GM12864 (cell line): Measurements from ENCODE around the gene DHX40.
A peak's percentile ranks its signal among the peaks of the same experiment; 100 is the strongest.

ENCODE experiments used
- DNase-seq: peaks from one replicate; pipeline ENCODE4 v3.0.0-alpha.2; 2011; ENCODE audit warnings: low read depth
- H3K4me3 ChIP-seq: 2 replicates; pipeline ENCODE4 v1.5.1; 2011; ENCODE audit warnings: mild to moderate bottlenecking, low read depth, low read length, control low read depth
- CTCF ChIP-seq: IDR thresholded peaks from 2 replicates; pipeline ENCODE4 v1.5.1; 2011; ENCODE audit warnings: low read depth, mild to moderate bottlenecking, moderate library complexity, low read length, control low read depth, inconsistent platforms; ENCODE audit errors: missing control alignments

The DHX40 gene

DNA sequence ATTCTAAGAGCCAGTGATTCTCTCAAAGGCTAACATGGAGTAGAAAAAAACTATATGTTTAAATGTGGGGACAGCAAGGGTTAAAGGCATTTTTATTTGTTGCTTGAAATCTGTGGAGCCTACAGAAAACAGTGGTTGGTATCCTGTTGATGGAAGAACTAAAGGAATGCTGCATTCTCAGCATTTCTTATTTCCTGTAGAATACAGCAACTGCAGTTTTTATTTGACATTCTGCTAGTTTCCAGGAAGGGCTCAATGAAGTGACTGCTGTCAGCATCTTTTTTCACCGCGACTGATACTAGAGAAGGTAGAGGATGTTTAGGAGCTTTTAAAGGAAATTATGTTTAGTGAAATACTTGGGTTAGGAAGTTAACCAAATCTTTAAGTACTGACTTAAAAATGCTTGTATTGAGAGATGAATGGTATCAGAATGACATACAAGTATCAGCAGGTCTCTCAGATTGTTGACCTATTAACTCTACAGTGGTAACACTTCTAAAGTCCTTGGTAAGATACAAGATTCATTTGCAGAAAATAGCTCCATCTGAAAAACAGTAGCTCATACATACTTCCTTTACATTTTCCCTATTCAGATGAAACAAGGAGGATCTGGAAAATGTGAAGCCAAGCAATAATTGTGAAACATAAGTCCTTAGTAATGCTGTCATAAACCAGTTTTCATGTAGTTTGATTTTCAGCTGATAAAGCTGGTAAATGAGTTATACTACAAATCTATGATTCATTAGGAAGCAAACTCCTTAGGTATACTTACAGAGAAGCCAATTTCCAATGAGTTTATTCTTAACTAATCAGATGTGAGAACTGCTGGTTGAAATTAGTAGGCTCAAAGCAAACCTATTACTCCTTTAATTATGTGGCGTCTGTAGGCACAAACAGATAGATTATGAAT, 69.5 kb downstream of the DHX40 start:
- DNase-seq = no peak
- no peak overlapping the region for H3K4me3 ChIP-seq
- no peak for TF ChIP-seq CTCF

GRCh38 chr17:59637611-59638310, 72.4 kb downstream of the DHX40 start:
- no peak overlapping the region for H3K4me3 ChIP-seq
- no peak for TF ChIP-seq CTCF
- DNase-seq = no peak

- no peak overlapping the region for H3K4me3 ChIP-seq
- no peak for TF ChIP-seq CTCF
- DNase-seq = no peak
These were observed 73.1 kb downstream of the DHX40 start for GRCh38 chr17:59638553-59638952.

DNA sequence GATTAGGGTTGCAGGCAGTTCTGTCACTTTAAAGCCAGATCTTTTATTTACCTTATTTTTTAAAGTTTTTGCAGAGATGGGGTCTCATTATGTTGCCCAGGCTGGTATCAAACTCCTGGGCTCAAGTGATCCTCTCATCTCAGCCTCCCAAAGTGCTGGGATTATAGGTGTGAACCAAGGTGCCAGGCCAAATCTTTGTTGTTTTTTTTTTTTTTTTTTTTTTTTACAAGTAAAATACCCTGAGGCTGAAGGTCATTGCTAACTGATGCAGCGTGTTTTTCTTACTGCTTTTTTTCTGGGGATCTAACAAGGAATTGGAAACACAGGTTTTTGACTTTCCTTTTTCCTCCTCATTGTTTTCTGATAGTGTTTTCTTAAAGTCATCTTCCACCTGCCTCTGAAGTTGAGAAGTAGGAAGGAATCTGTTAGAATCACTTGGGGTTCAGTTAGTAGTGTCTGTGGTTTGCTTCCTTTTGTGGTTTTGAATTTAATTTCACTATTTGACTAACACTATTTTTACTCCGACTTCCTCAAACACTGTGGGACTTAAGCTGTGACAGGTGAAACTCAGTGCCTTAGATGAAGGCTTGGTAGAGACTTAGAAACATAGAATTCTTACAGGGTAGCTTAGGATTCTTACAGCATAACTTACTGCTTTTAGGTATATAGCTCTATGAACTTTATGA, 76.5 kb downstream of the DHX40 start:
- TF ChIP-seq CTCF = no peak
- peak; percentile 63 for DNase-seq
- H3K4me3 ChIP-seq = no peak overlapping the region

DNA sequence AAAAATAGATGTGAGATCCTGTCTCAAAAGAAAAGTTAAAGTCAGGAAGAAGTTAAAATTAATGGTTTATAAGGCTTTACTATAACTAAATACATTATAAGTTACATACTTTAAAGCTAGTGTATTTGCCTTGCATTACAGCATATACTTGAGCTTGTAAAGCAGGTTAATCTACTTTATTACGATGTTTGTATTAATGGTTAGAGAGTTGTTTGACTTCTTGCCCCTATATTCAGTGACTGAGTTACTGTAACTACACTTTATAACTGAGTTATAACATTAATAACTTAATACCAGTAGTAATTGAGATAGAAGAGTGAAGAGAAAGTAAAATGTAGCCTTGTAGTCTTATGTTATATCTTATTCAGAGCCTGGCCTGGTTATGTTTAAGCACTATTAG, 77.2 kb downstream of the DHX40 start:
- H3K4me3 ChIP-seq = no peak overlapping the region
- DNase-seq = no peak
- no peak for TF ChIP-seq CTCF

DNA sequence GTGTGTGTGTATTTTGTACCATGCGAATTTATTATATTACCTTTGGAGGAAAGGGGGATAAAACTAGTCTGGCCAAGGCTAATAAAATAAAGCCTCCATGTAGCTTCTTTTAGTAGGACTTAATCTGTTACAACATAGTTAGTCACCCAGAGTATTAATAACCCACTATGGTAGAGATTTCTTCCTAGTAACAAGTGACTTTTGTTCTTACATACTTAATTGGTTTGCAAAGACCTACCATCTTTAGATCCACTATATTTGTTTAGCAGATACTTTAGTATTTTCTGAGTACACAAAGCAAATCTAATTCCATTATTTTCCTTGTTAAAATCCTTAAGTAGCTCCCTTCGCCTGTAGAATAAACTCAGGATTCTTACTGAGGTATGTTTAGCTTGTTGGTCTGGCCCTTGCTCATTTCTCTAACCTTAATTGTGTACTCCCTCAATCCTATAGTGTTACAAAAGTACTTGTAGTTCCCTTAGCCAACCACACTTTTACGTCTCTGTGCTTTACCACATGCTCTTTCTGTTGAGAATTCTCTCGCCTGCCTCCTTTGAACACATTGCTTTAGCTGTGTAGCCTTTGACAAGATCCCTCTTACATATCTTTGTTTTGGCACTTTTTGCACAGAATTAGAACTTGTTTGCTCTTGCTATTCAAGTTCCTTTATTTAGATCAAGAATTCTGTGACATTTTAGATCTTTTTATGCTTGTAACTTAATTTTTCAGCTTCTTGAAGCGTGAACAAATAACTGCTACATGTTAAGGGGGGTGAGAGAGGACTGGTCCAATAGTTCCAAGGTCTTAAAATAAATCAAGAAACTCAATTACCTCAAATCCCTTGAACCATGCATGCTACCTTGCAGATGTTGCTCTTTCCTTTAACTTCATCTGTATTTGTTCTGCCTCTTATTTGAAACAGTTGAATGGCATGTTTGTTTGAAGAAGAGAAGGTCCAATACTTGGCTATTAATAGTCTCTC, 78.0 kb downstream of the DHX40 start:
- peak; percentile 6 for TF ChIP-seq CTCF
- H3K4me3 ChIP-seq = no peak overlapping the region
- no peak for DNase-seq
